GM18508 (cell line): ENCODE measurements around the gene SYNPO2L.

ENCODE experiments used
- ATAC-seq: cut with Tn5 transposase; IDR thresholded peaks from one replicate; pipeline ENCODE4 v1.9.1; 2021; ENCODE audit warnings: moderate number of reproducible peaks; ENCODE audit not compliant: insufficient read depth, unreplicated experiment

Gene SYNPO2L

GRCh38 chr10:73650537-73651331 lies 5.1 kb downstream of the SYNPO2L start:
- ATAC-seq: no peak

GRCh38 chr10:73649876-73650536 lies 5.8 kb downstream of the SYNPO2L start:
- no peak for ATAC-seq

- no peak for ATAC-seq
These were observed 6.6 kb downstream of the SYNPO2L start for GRCh38 chr10:73648975-73649829.

GRCh38 chr10:73647875-73648651 lies 7.8 kb downstream of the SYNPO2L start:
- no peak for ATAC-seq

GRCh38 chr10:73647211-73647874 lies 8.5 kb downstream of the SYNPO2L start:
- no peak for ATAC-seq

- no peak for ATAC-seq
These were observed 9.2 kb downstream of the SYNPO2L start for GRCh38 chr10:73646598-73647041.

- no peak for ATAC-seq
These were observed 10.6 kb downstream of the SYNPO2L start for GRCh38 chr10:73645251-73645650.

- ATAC-seq: no peak
These were observed 11.1 kb downstream of the SYNPO2L start for GRCh38 chr10:73644767-73645166.

GRCh38 chr10:73644015-73644743 lies 11.7 kb downstream of the SYNPO2L start:
- ATAC-seq: no peak

GRCh38 chr10:73643362-73643761 lies 12.5 kb downstream of the SYNPO2L start:
- no peak for ATAC-seq

GRCh38 chr10:73641328-73642060 lies 14.3 kb downstream of the SYNPO2L start, which contains the start of gene MYOZ1:
MYOZ1 (minus strand) TSS chr10:73641474; CDS start chr10:73640017, 1,457 bp downstream.
- ATAC-seq: no peak

GRCh38 chr10:73639286-73639685 lies 16.5 kb downstream of the SYNPO2L start:
- ATAC-seq: no peak

- ATAC-seq: no peak
These were observed 20.0 kb downstream of the SYNPO2L start for GRCh38 chr10:73635781-73636180.

- ATAC-seq: no peak
These were observed 21.4 kb downstream of the SYNPO2L start for GRCh38 chr10:73634421-73634820.

GRCh38 chr10:73629165-73629564 lies 26.7 kb downstream of the SYNPO2L start:
- no peak for ATAC-seq

- ATAC-seq: no peak
These were observed 27.4 kb downstream of the SYNPO2L start for GRCh38 chr10:73628405-73628804.

GRCh38 chr10:73627300-73627699 lies 28.5 kb downstream of the SYNPO2L start:
- no peak for ATAC-seq
